SK-N-SH (cell line): Measurements from ENCODE around the gene INSC. TPM values are rescaled to one million over a fixed set of nuclear protein-coding genes. Genes with fewer than 3 reads are reported as not detected.

ENCODE experiments used
- CTCF ChIA-PET: fragments of 300-600, 350-600 bp; formaldehyde crosslinking; extraction: SDS; loops from one replicate; lab custom pipeline; 2021; lab: Yijun Ruan, JAX
- POLR2A ChIA-PET: fragments of 350-600 bp; sonication (Branson Sonifier 250); formaldehyde crosslinking; extraction: SDS; loops from one replicate; lab custom pipeline; 2020; ENCODE audit warnings: antibody characterized with exemption, inconsistent platforms; lab: Yijun Ruan, JAX
- DNase-seq: peaks from one replicate; pipeline ENCODE4 v3.0.0; 2012
- H2AFZ ChIP-seq: fragments of 200-600 bp; sonication (generic); 2 replicates; pipeline ENCODE4 v1.8.1; 2016; ENCODE audit warnings: antibody characterized with exemption, mild to moderate bottlenecking, low read depth
- H3F3A ChIP-seq: fragments of 200-600 bp; sonication (generic); replicated peaks from 2 replicates; pipeline ENCODE3; 2016; ENCODE audit warnings: antibody characterized with exemption, mild to moderate bottlenecking; ENCODE audit not compliant: insufficient read depth
- H3K27ac ChIP-seq, 2 experiments: fragments of 200-500 bp in 1 of 2; fragments of 200-600 bp in 1 of 2; sonication (Bioruptor generic) in 1 of 2; sonication (generic), shearing (Covaris generic) in 1 of 2; 2 replicates each; pipeline versions ENCODE4 v1.5.1 to v1.6.1; 2014 to 2016; ENCODE audit warnings: low read depth in 2 of 2, inconsistent platforms in 1 of 2, low read length in 1 of 2, mild to moderate bottlenecking in 1 of 2, mixed read lengths in 1 of 2
- H3K27me3 ChIP-seq: fragments of 200-600 bp; sonication (generic), shearing (Covaris generic); 2 replicates; pipeline ENCODE4 v1.6.1; 2016; ENCODE audit warnings: mixed run types; ENCODE audit not compliant: insufficient read depth
- H3K36me3 ChIP-seq, 2 experiments: fragments of 200-500 bp in 1 of 2; fragments of 200-600 bp in 1 of 2; sonication (Bioruptor generic) in 1 of 2; sonication (generic) in 1 of 2; replicated peaks in 1 of 2; 2 replicates each; pipeline versions ENCODE3 to v1.5.1; 2014 to 2016; ENCODE audit warnings: low read length in 1 of 2, mild to moderate bottlenecking in 1 of 2; ENCODE audit not compliant: insufficient read depth in 2 of 2, control insufficient read depth in 1 of 2
- H3K4me1 ChIP-seq, 2 experiments: fragments of 200-500 bp in 1 of 2; fragments of 200-600 bp in 1 of 2; sonication (Bioruptor generic) in 1 of 2; sonication (generic), shearing (Covaris generic) in 1 of 2; 2 replicates each; pipeline versions ENCODE4 v1.5.1 to v1.6.1; 2014 to 2016; ENCODE audit warnings: low read depth in 1 of 2, low read length in 1 of 2, mixed run types in 1 of 2; ENCODE audit not compliant: insufficient read depth in 2 of 2, control insufficient read depth in 1 of 2
- H3K4me2 ChIP-seq: fragments of 200-600 bp; sonication (generic), shearing (Covaris generic); 2 replicates; pipeline ENCODE4 v1.6.1; 2017; ENCODE audit warnings: mixed run types
- H3K4me3 ChIP-seq, 2 experiments: fragments of 200-500 bp in 1 of 2; fragments of 200-600 bp in 1 of 2; sonication (Bioruptor generic) in 1 of 2; sonication (generic), shearing (Covaris generic) in 1 of 2; 2 replicates each; pipeline versions ENCODE4 v1.5.1 to v1.8.1; 2014 to 2016; ENCODE audit warnings: low read depth in 2 of 2, inconsistent platforms in 1 of 2, low read length in 1 of 2, mild to moderate bottlenecking in 1 of 2, mixed read lengths in 1 of 2, moderate library complexity in 1 of 2
- H3K79me2 ChIP-seq: fragments of 200-600 bp; sonication (generic); 2 replicates; pipeline ENCODE4 v1.8.1; 2017; ENCODE audit warnings: mild to moderate bottlenecking; ENCODE audit not compliant: insufficient read depth
- H3K9ac ChIP-seq: fragments of 200-600 bp; sonication (generic); 2 replicates; pipeline ENCODE4 v1.6.1; 2017; ENCODE audit warnings: mixed run types
- H3K9me2 ChIP-seq: fragments of 200-600 bp; sonication (generic); 2 replicates; pipeline ENCODE4 v1.6.1; 2017; ENCODE audit warnings: mixed run types
- H3K9me3 ChIP-seq: fragments of 200-600 bp; sonication (generic); 2 replicates; pipeline ENCODE4 v1.6.1; 2017; ENCODE audit warnings: mixed run types, mild to moderate bottlenecking, moderate library complexity
- H4K20me1 ChIP-seq: fragments of 200-600 bp; sonication (generic); 2 replicates; pipeline ENCODE4 v1.6.1; 2017; ENCODE audit warnings: mild to moderate bottlenecking, mixed run types; ENCODE audit not compliant: insufficient read depth
- ELF1 ChIP-seq: IDR thresholded peaks from 2 replicates; pipeline ENCODE4 v1.4.0; 2012
- EP300 ChIP-seq, 2 experiments: IDR thresholded peaks; 2 replicates each; pipeline versions ENCODE4 v1.4.0 to v1.6.1; 2012; ENCODE audit warnings: borderline replicate concordance in 1 of 2, low read depth in 1 of 2, low read length in 1 of 2
- FOSL2 ChIP-seq: IDR thresholded peaks from 2 replicates; pipeline ENCODE4 v1.4.0; 2012; ENCODE audit warnings: low read depth, mild to moderate bottlenecking, moderate library complexity, borderline replicate concordance
- FOXJ3 ChIP-seq: sonication (generic); formaldehyde crosslinking; IDR thresholded peaks from 2 replicates; pipeline ENCODE4 v1.5.1; 2020; ENCODE audit warnings: mild to moderate bottlenecking, missing genetic modification reagents
- FOXM1 ChIP-seq: IDR thresholded peaks from 2 replicates; pipeline ENCODE4 v1.4.0; 2012; ENCODE audit warnings: low read depth, mild to moderate bottlenecking
- GABPA ChIP-seq: IDR thresholded peaks from 2 replicates; pipeline ENCODE4 v1.4.0; 2012; ENCODE audit warnings: low read depth, mild to moderate bottlenecking
- IRF3 ChIP-seq: fragments of 150-350 bp; IDR thresholded peaks from 2 replicates; pipeline ENCODE4 v1.6.1; 2016; ENCODE audit warnings: mild to moderate bottlenecking, low read depth, low read length
- MAX ChIP-seq: IDR thresholded peaks from 2 replicates; pipeline ENCODE4 v1.4.0; 2012; ENCODE audit warnings: low read depth
- POLR2AphosphoS5 ChIP-seq: IDR thresholded peaks from 2 replicates; pipeline ENCODE4 v1.6.1; 2012; ENCODE audit warnings: low read depth, low read length
- RAD21 ChIP-seq: IDR thresholded peaks from 2 replicates; pipeline ENCODE4 v1.6.1; 2012; ENCODE audit warnings: mild to moderate bottlenecking, low read length
- RXRA ChIP-seq: IDR thresholded peaks from 2 replicates; pipeline ENCODE4 v1.4.0; 2012; ENCODE audit warnings: low read depth, mild to moderate bottlenecking, borderline replicate concordance
- SIN3A ChIP-seq: IDR thresholded peaks from 2 replicates; pipeline ENCODE4 v1.6.1; 2012; ENCODE audit warnings: low read depth, mild to moderate bottlenecking, low read length, moderate library complexity, borderline replicate concordance
- SMC3 ChIP-seq: IDR thresholded peaks from 2 replicates; pipeline ENCODE4 v1.6.1; 2012; ENCODE audit warnings: low read depth, low read length, improper control_type of control experiment
- TAF1 ChIP-seq: IDR thresholded peaks from 2 replicates; pipeline ENCODE4 v1.6.1; 2012; ENCODE audit warnings: low read depth, mild to moderate bottlenecking, low read length, moderate library complexity, borderline replicate concordance
- TCF12 ChIP-seq: IDR thresholded peaks from 2 replicates; pipeline ENCODE4 v1.4.0; 2012
- TEAD4 ChIP-seq: IDR thresholded peaks from 2 replicates; pipeline ENCODE4 v1.4.0; 2012; ENCODE audit warnings: mild to moderate bottlenecking, borderline replicate concordance; ENCODE audit not compliant: insufficient read depth
- USF1 ChIP-seq: IDR thresholded peaks from 2 replicates; pipeline ENCODE4 v1.4.0; 2012; ENCODE audit warnings: low read depth, borderline replicate concordance
- WGBS: methylation state at CpG from one replicate; pipeline ENCODE4 v1.1.6; 2017; ENCODE audit warnings: low lambda C conversion rate; 5-methylcytosine and 5-hydroxymethylcytosine counted together
- polyA plus RNA-seq, 3 experiments: library from polyadenylated mRNA; depleted of rRNA; stranded (reverse); fragments of >200 nt; gene quantifications; 2 replicates each; pipeline ENCODE4 v1.2.3, GENCODE V29; 2012
- TF ChIP-seq, protein P1 (sequence below): IDR thresholded peaks from 2 replicates; pipeline ENCODE4 v1.4.0; 2012; ENCODE audit warnings: low read depth, borderline replicate concordance
- TF ChIP-seq, protein P2 (sequence below): fragments of 200-600 bp; sonication (generic); IDR thresholded peaks from 2 replicates; pipeline ENCODE4 v1.6.1; 2017; ENCODE audit warnings: antibody characterized with exemption, mild to moderate bottlenecking, moderate library complexity

Gene INSC
- polyA plus RNA-seq, 1 of the 3 experiments (the other 2 are of a cell fraction), result not detected

- H2AFZ ChIP-seq, result peak overlapping the region; percentile 51; the same call in 1 of the 2 replicates
- H3K79me2 ChIP-seq, result no peaks in the 10 kb centered on the region
- H4K20me1 ChIP-seq, result no peaks in the 10 kb centered on the region
- H3K9ac ChIP-seq, result no peak overlapping the region
- CTCF ChIA-PET, result interaction anchor here (0.6 to 2.3 kb wide), 7 partner anchors 11 to 59 kb away, joined by 3 to 21 read pairs (median 7); no protein-coding TSS in a partner anchor
- H3K9me3 ChIP-seq, result no peaks in the 10 kb centered on the region
- H3K9me2 ChIP-seq, result no peaks in the 10 kb centered on the region
- H3K27me3 ChIP-seq, result no peaks in the 10 kb centered on the region
- H3K36me3 ChIP-seq, result no peaks in the 10 kb centered on the region
- POLR2A ChIA-PET, result no interaction called here
- DNase-seq, result no peak
- H3K27ac ChIP-seq, result no peak overlapping the region
- 38% methylated on average over 3 of the region's 3 CpGs for WGBS
- H3F3A ChIP-seq, result no peaks in the 10 kb centered on the region
- no peak overlapping the region for H3K4me2 ChIP-seq
- TF ChIP-seq TCF12 (no peak), IRF3 (no peak), SMC3 (no peak), ELF1 (no peak), TEAD4 (no peak), MAX (no peak), RXRA (no peak), FOXJ3 (CRISPR knock-in tag) (no peak), POLR2AphosphoS5 (no peak), RAD21 (no peak)
- TF ChIP-seq, protein P1, sequence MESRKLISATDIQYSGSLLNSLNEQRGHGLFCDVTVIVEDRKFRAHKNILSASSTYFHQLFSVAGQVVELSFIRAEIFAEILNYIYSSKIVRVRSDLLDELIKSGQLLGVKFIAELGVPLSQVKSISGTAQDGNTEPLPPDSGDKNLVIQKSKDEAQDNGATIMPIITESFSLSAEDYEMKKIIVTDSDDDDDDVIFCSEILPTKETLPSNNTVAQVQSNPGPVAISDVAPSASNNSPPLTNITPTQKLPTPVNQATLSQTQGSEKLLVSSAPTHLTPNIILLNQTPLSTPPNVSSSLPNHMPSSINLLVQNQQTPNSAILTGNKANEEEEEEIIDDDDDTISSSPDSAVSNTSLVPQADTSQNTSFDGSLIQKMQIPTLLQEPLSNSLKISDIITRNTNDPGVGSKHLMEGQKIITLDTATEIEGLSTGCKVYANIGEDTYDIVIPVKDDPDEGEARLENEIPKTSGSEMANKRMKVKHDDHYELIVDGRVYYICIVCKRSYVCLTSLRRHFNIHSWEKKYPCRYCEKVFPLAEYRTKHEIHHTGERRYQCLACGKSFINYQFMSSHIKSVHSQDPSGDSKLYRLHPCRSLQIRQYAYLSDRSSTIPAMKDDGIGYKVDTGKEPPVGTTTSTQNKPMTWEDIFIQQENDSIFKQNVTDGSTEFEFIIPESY, result no peak
- H3K4me1 ChIP-seq, result peaks cover 0 to 10% of the 10 kb centered on the region in 2 experiments; a peak in 2 of 4 replicates
- no peak overlapping the region for H3K4me3 ChIP-seq
These were observed 43.8 kb downstream of the INSC start for GRCh38 chr11:15158351-15159015.

DNA sequence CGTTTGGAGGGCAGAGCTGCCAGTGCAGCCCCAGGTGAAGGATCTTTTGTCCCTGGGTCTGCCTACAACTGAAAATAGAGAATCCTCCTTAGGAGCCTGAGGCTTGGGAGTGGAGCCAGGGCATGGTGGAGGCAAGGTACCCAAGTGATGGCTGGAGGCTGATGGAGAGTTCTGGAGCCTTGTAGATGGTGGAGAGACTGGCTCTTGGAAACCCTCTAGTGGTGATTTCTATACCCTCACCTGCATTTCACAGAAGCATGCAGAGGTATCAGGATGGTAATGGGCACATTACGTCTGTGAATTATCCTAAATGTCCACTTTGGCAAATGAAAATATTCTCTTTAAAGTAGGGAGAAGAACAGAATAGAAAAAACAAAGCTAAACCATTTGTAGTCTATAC, 44.4 kb downstream of the INSC start:
- no peak overlapping the region for H3K27ac ChIP-seq
- TF ChIP-seq SIN3A (no peak), RAD21 (peak; percentile 56), FOSL2 (no peak), GABPA (no peak), TAF1 (no peak), FOXM1 (no peak), EP300 (IDR thresholded peaks at IDR 0.05; ENCODE audit: borderline replicate concordance in 1 of 2, low read depth in 1 of 2, low read length in 1 of 2) (no peak), SMC3 (peak; percentile 23; the same call in 1 of the 2 replicates), USF1 (no peak)
- TF ChIP-seq, protein P2, sequence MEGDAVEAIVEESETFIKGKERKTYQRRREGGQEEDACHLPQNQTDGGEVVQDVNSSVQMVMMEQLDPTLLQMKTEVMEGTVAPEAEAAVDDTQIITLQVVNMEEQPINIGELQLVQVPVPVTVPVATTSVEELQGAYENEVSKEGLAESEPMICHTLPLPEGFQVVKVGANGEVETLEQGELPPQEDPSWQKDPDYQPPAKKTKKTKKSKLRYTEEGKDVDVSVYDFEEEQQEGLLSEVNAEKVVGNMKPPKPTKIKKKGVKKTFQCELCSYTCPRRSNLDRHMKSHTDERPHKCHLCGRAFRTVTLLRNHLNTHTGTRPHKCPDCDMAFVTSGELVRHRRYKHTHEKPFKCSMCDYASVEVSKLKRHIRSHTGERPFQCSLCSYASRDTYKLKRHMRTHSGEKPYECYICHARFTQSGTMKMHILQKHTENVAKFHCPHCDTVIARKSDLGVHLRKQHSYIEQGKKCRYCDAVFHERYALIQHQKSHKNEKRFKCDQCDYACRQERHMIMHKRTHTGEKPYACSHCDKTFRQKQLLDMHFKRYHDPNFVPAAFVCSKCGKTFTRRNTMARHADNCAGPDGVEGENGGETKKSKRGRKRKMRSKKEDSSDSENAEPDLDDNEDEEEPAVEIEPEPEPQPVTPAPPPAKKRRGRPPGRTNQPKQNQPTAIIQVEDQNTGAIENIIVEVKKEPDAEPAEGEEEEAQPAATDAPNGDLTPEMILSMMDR, result peak; percentile 60

More for the DNA sequence above, 44.4 kb downstream of the INSC start:
- no peaks in the 10 kb centered on the region for H3K79me2 ChIP-seq
- CTCF ChIA-PET, result interaction anchor here (0.6 to 2.3 kb wide), 19 partner anchors 9 to 150 kb away, joined by 3 to 21 read pairs (median 3); no protein-coding TSS in a partner anchor
- POLR2A ChIA-PET, result no interaction called here
- H3K27me3 ChIP-seq, result no peaks in the 10 kb centered on the region
- no peak overlapping the region for H3K4me3 ChIP-seq
- no peaks in the 10 kb centered on the region for H3K9me3 ChIP-seq
- H3K9ac ChIP-seq, result no peak overlapping the region
- 3% methylated on average over 2 of the region's 2 CpGs for WGBS
- no peak overlapping the region for H2AFZ ChIP-seq
- no peaks in the 10 kb centered on the region for H4K20me1 ChIP-seq
- H3K9me2 ChIP-seq, result no peaks in the 10 kb centered on the region
- no peaks in the 10 kb centered on the region for H3K36me3 ChIP-seq
- DNase-seq, result peak; percentile 27
- H3F3A ChIP-seq, result no peaks in the 10 kb centered on the region
- H3K4me2 ChIP-seq, result no peak overlapping the region
- H3K4me1 ChIP-seq, result peaks cover 0 to 10% of the 10 kb centered on the region in 2 experiments; a peak in 2 of 4 replicates
